ENCODE measurements around the gene MRPL20.
"Not testable (repeated sequence)": the region's sequence is repeated elsewhere in the genome, so short reads cannot be mapped to it uniquely, and the experiment has no call there.

MRPL20 gene

GRCh38 chr1:1437033-1437903 lies 30.2 kb upstream of the MRPL20 start:
- DNase-seq (ENCODE audit: low spot score) = no peak

DNA sequence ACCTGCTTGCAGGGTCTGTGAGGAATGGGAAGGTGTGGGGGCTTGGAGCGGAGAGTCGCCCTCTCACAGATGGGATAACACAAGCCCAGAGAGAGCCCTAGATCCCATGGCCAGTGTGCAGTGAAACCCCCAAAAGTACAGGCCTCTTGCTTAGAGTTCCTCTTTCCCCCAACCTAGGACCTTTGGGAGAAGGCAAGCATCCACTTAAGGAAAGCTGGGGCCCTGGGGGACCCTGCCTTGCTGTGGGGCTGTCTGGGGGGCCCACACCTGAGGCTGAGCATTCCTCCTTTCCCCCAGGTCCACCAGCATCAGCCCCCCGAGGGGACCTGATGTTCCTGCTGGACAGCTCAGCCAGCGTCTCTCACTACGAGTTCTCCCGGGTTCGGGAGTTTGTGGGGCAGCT lies 29.5 kb upstream of the MRPL20 start:
- DNase-seq (ENCODE audit: low spot score) = no peak

DNA sequence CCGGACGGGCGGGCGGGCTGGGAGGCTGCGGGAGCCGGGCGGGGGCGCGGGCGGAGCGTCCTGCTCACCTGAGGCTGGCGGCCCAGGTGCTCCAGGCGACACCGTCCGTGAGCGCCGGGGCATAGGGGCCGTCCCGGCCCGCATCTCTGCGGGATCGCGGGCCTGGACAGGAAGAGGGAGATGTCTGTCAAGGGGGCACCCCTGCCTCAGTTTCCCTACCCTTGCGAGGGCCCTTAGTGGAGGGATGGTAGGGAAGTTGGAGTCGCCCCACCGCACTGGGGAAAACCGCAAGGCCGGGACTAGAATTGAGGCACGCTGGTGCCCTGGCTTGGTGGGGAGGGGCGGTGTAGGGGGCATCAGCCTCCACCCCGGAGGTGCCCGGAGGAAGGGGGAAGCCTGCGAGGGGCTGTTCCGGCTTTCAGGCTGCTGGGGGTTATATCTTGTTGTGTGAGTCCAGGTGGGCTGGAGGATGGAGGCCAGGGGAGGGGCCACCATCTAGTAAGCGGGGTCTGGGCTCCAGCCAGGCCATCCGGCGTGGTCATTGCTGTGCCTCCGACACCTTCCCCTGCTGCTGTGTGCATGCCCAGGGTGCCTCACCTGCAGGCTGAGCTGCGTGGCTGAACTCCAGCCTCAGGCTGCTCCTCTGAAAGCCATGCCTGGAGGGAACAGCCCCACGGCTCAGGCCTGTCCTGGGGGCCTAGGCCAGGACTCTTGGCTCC lies 29.0 kb upstream of the MRPL20 start:
- no peak for DNase-seq (ENCODE audit: low spot score)

DNA sequence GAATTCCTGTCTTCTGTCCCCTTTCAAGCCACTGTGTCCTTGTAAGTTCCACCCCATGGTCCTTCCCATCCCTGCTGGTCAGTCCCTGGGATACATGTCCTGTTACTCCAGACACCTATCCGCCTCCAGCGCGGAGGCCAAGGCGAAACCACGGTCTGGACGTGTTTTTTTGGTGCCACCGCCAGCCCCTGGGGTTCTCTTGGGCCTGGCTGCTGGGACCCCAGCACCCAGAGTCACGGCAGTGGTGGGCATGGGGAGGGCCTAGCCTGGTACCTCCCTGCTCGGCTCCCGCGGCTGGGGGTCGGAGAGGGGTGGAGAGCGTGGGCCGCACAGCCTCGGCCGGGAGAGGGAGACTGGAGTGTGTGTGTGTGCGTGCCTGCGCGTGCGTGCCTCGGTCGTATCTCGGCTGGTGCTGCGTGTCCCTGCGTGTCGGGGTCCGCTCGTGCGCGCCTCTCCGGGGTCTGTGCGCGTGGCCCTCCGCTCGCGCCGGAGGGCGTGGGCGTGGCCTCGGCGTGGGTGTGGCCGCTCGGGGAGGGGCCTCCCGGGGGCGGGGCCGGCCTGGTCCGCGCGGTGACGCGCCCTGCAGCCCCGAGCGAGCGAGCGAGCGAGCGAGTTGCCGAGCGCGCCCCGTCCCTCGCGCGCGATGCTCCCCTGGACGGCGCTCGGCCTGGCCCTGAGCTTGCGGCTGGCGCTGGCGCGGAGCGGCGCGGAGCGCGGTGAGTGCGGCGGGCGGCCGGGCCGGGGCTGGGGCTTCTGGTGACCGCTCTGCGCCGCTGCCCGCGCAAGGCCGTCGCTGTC lies 28.2 kb upstream of the MRPL20 start, which contains the start of gene VWA1:
TSS of gene VWA1 (plus strand) at position 585 of the 798 bp plus-strand sequence. CDS start at position 644, 59 bp downstream.
- DNase-seq (ENCODE audit: low spot score) = no peak

- DNase-seq (ENCODE audit: low spot score) = no peak
Observed at GRCh38 chr1:1434824-1435105, 27.7 kb upstream of the MRPL20 start.

GRCh38 chr1:1434131-1434823 lies 27.2 kb upstream of the MRPL20 start:
- peak; percentile 74 for DNase-seq (ENCODE audit: low spot score)

DNA sequence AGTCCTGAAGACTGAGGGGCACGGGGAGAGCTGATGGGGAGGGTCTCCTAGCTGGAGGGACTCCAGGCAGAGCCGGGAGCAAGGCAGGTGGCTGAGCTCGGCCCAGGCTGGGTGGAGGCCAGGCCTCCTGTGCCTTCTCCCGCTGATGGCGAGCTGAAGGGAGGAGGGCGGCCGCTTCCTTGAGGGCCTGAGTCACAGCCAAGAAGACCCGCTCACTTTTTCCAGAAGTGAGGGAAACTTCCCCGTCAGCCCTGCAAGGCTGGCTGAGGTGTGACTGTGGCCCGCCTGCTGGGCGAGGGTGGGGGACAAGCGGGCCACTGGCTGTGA lies 26.7 kb upstream of the MRPL20 start:
- DNase-seq (ENCODE audit: low spot score) = no peak

GRCh38 chr1:1432951-1433803 lies 26.1 kb upstream of the MRPL20 start:
- peak; percentile 89 for DNase-seq (ENCODE audit: low spot score)

DNA sequence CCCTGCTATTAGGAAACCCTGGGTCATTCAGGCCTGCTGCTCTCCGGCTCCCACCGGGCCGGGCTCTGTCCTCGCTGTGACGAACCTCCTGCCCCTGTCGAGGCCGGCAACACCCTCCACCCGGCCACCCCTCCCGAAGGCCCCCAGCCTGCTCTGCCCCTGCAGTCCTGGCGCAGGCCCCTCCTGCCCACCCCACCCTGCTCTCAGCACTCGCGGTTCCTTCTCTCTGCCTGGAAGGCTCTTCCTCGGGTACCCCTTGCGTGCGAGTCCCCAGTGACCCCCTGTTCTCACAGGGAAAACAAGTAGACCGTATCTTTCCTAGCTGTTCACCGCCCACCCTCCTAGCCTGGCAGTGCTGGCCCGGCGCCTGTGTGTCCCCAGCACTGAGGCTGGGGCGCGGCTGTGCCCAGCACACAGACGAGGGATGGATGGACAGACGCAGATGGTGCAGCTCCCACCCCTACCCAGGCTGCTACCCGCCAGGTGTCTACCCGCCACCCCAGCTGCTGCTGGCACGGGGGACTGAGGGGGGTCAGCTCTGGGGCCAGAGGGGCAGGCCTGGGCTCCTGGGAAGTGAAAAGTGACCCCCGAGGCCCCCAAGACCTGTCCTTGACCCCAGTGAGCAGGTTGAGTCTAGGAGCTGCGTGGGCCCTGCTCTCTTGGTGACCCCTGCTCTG lies 25.3 kb upstream of the MRPL20 start:
- no peak for DNase-seq (ENCODE audit: low spot score)

- DNase-seq (ENCODE audit: low spot score) = no peak
Observed at GRCh38 chr1:1431845-1432273, 24.8 kb upstream of the MRPL20 start.

- DNase-seq (ENCODE audit: low spot score) = no peak
Observed at GRCh38 chr1:1430992-1431844, 24.1 kb upstream of the MRPL20 start.

DNA sequence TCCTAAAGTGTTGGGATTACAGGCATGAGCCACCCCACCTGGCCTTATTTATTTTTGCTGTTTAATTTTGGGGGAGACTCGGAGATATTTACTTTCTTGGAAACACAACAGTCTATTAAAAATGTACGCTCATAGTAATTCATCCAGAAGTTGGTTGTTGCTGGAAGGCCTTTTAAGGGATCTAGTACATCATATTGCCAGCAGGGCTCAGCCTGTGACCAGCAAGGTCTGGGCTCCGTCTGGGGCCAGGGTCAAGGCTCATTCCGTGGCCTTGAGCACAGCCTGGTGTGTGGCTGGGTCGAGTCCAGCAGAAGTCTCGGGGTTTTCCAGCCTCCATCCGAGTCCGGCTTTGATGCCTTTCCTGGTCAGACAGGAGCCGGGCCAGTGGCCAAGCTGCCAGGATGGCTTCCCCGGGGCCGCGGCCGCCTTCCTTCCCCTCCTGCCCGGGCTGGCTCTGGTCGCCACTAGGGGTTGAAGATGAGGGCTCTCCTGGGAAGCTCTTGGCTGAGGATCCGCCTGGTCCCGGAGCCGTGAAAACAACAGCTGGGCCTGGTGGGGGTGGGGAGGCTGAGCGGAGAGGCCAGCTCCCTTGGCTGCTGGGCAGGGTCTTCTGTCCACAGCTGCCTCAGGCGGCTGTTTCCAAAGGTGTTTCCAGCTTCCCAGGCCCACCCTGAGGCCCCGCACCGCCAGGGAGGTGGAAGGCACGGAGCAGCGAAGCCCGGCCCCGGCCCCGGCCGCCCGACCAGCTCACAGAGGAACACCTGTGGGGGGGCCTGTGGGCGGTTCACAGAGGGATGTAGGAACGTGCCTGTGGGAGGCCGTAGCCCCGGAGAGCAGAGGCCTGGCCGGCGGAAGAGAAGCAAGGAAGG lies 23.3 kb upstream of the MRPL20 start:
- peak; percentile 72 for DNase-seq (ENCODE audit: low spot score)

DNA sequence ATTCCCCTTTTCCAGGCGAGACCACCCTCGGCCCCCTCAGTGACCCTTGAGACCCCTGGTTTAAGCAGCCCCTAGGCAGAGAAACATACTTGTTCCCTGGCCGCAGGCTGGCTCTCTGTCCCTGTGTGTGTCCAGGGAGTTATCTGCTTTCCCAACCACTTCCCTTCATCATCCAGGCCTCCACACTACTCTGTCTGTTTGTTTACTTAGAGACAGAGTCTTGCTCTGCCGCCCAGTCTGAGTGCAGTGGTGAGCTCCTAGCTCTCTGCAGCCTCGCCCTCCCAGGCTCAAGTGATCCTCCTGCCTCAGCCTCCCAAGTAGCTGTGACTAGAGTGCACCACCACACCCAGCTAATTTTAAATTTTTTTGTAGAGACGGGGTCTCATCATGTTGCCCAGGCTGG lies 22.6 kb upstream of the MRPL20 start:
- DNase-seq (ENCODE audit: low spot score) = no peak

DNA sequence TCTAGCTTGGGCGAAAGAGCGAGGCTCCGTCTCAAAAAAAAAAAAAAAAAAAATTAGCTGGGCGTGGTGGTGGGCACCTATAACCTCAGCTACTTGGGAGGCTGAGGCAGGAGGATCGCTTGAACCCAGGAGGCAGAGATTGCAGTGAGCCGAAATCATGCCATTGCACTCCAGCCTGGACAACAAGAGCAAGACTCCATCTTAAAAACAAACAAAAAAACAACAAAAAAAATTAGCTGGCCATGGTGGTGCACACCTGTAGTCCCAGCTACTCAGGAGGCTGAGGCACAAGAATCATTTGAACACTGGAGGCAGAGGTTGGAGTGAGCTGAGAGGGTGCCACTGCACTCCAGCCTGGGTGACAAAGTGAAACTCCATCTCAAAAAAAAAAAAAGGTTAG lies 21.9 kb upstream of the MRPL20 start:
- DNase-seq (ENCODE audit: low spot score) = not testable (repeated sequence)

DNA sequence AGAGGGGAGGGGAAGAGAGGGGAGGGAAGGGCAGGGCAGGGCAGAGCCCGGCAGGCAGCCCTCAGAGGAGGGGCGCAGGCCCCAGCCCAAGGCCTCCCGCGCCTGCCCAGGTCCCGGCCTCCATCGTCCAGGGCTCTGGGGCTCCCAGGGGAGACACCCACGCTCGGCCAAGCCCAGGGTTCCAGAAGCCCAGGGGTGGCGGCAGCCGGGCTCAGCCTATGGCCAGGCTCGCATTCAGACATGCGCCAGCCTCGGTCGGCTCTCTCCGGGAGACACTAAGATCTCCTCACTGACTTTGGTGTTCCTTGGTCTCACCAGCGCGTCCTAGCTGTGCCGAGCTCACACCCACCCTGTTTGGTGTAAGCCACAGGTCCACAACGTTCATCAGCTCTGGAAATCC lies 21.1 kb upstream of the MRPL20 start:
- DNase-seq (ENCODE audit: low spot score) = no peak

- DNase-seq (ENCODE audit: low spot score) = no peak
Observed at GRCh38 chr1:1427820-1428148, 20.7 kb upstream of the MRPL20 start.

GRCh38 chr1:1427106-1427819 lies 20.2 kb upstream of the MRPL20 start:
- DNase-seq (ENCODE audit: low spot score) = no peak

GRCh38 chr1:1426496-1427105 lies 19.5 kb upstream of the MRPL20 start:
- peak; percentile 87 for DNase-seq (ENCODE audit: low spot score)

Measured in pons (tissue), 1 donor.